ENCODE results near the gene LRP1B. TPM values are rescaled to one million over a fixed set of nuclear protein-coding genes. Genes with fewer than 3 reads are reported as not detected.
A peak's percentile ranks its signal among the peaks of the same experiment; 100 is the strongest.

Gene LRP1B
- total RNA-seq, 2 donors from 2014 or later = 0.52 to 3.0 TPM

DNA sequence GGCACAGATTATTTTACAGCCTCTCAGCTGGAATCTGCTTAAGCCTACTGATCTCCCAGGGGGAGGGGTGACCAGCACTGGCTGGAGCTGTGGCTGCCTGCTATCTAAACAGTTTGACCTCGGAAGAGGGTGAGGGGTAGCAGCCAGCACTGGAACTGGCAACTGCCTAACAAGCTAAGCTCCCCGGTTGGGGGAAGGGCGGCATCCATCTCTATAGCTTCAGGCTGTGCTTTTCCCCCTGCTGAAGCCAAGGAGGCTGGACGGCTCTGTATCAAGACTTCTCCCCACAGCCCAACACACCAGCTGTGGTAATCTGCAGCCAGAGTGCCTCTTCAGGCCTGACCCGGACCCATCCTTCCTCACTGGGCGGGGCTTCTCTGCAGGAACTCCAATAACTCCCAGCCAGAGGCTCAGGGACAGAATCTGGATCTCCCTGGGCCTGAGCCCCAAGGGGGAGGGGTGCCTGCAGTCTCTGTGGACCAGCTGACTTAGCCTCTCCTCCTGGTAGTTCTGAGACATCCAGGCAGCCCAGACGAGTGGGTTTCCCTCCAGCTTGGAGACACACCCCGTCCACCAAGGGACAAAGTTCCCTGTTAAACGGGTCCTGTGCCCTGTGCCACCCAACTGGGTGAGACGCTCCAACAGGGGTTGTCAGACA lies 560.2 kb downstream of the LRP1B start:
- H3K27ac ChIP-seq = no peak overlapping the region
- DNase-seq (no peak), ATAC-seq (no peak)
- intact Hi-C loops (cut with DNase I) = no loop called here
- H3K4me3 ChIP-seq = no peak overlapping the region
- H3K27me3 ChIP-seq = no peaks in the 10 kb centered on the region
- no peaks in the 10 kb centered on the region for H3K9me3 ChIP-seq
- no peaks in the 10 kb centered on the region for H3K4me1 ChIP-seq
- H3K36me3 ChIP-seq (replicated peaks in 1 of 2; ENCODE audit: insufficient read depth in 1 of 2, low read depth in 2 of 2) = no peaks in the 10 kb centered on the region
- TF ChIP-seq, protein P1, sequence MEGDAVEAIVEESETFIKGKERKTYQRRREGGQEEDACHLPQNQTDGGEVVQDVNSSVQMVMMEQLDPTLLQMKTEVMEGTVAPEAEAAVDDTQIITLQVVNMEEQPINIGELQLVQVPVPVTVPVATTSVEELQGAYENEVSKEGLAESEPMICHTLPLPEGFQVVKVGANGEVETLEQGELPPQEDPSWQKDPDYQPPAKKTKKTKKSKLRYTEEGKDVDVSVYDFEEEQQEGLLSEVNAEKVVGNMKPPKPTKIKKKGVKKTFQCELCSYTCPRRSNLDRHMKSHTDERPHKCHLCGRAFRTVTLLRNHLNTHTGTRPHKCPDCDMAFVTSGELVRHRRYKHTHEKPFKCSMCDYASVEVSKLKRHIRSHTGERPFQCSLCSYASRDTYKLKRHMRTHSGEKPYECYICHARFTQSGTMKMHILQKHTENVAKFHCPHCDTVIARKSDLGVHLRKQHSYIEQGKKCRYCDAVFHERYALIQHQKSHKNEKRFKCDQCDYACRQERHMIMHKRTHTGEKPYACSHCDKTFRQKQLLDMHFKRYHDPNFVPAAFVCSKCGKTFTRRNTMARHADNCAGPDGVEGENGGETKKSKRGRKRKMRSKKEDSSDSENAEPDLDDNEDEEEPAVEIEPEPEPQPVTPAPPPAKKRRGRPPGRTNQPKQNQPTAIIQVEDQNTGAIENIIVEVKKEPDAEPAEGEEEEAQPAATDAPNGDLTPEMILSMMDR (IDR thresholded peaks at IDR 0.05) = no peak
- no peak for TF ChIP-seq POLR2A (IDR thresholded peaks at IDR 0.05)
- WGBS, 2 donors = 74 to 79% methylated on average over 7 to 10 of the region's 10 CpGs

DNA sequence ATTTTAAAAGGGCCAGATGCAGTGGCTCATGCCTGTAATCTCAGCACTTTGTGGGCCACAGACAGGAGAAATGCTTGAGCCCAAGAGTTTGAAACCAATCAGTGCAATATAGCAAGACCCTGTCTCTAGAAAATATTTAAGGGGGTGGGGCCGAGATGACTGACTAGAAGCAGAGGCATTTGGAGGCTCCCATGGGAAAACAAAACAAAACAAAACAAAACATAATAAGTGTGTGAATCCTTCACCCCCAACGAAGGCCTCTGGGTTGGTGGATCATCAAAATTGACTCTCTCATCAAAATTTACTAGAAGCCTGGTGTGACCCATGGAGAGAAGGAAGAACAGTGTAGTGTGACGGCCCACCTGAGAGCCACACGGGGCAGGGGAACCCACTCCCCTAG lies 560.9 kb downstream of the LRP1B start:
- Histone ChIP-seq H3K36me3 (replicated peaks in 1 of 2; ENCODE audit: insufficient read depth in 1 of 2, low read depth in 2 of 2) (no peaks in the 10 kb centered on the region), H3K4me1 (no peaks in the 10 kb centered on the region), H3K4me3 (no peak overlapping the region), H3K27ac (no peak overlapping the region), H3K9me3 (no peaks in the 10 kb centered on the region), H3K27me3 (no peaks in the 10 kb centered on the region)
- intact Hi-C loops (cut with DNase I) = no loop called here
- TF ChIP-seq, protein P1 (IDR thresholded peaks at IDR 0.05) = no peak
- TF ChIP-seq POLR2A (IDR thresholded peaks at IDR 0.05) = no peak
- no peak for DNase-seq
- WGBS, 2 donors = 66 to 92% methylated on average over 4 of the region's 4 CpGs
- ATAC-seq = no peak

DNA sequence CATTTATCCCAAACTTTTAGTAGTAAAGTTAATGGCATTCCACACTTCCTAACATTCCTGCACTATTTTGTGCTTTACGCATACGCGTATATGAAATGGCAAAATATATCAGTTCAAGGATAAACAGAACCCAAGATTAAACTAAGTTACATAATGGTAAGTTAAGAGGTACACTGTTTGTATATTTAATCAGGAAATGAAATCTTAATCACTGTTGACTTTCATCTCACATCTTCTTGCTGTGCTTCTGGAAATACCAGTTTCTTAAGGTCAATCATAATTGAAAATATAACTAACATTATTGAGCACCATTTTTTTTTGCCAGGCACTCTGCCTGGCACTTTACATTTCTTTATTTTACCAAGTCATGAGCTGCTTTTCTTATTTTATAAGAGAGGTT lies 565.2 kb downstream of the LRP1B start:
- no peak overlapping the region for H3K27ac ChIP-seq
- ATAC-seq (no peak), DNase-seq (no peak)
- TF ChIP-seq, protein P1 (IDR thresholded peaks at IDR 0.05) = no peak
- TF ChIP-seq POLR2A (IDR thresholded peaks at IDR 0.05) = no peak
- intact Hi-C loops (cut with DNase I) = no loop called here
- no peak overlapping the region for H3K4me3 ChIP-seq
- H3K36me3 ChIP-seq (replicated peaks in 1 of 2; ENCODE audit: insufficient read depth in 1 of 2, low read depth in 2 of 2) = no peaks in the 10 kb centered on the region
- H3K27me3 ChIP-seq = no peaks in the 10 kb centered on the region
- 48 to 62% methylated on average over 3 of the region's 3 CpGs for WGBS, 2 donors
- no peaks in the 10 kb centered on the region for H3K9me3 ChIP-seq
- peaks cover 8% of the 10 kb centered on the region for H3K4me1 ChIP-seq

DNA sequence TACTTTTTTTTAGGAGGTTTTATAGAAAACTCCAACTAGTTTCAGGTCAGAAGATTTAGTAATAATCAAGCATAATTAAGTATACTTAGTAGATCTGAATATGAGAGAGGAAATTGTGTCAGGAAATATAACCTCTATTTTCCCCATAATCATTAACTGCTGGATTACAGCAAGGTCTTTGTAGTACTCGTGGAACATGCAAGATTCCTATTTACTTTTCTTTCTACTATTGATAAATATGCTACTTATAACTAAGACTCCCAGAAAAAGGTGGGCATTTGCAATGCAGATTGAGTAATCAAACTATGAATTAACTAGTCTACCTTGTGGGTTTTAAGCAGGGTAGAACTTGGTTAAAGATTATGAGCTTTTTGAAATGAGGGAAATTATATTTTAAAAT lies 570.1 kb downstream of the LRP1B start:
- TF ChIP-seq POLR2A (IDR thresholded peaks at IDR 0.05) = no peak
- TF ChIP-seq, protein P1 (IDR thresholded peaks at IDR 0.05) = no peak
- Histone ChIP-seq H3K27ac (no peak overlapping the region), H3K27me3 (no peaks in the 10 kb centered on the region), H3K36me3 (replicated peaks in 1 of 2; ENCODE audit: insufficient read depth in 1 of 2, low read depth in 2 of 2) (no peaks in the 10 kb centered on the region), H3K9me3 (no peaks in the 10 kb centered on the region), H3K4me1 (peaks cover 25% of the 10 kb centered on the region), H3K4me3 (no peak overlapping the region)
- intact Hi-C loops (cut with DNase I) = no loop called here
- DNase-seq (no peak), ATAC-seq (peak; percentile 15)
- WGBS, 2 donors = 2 to 9% methylated on average over 1 of the region's 1 CpG
